Liver (tissue), 9 donors: ENCODE measurements around the gene FAM181B. TPM values are rescaled to one million over a fixed set of nuclear protein-coding genes. Genes with fewer than 3 reads are reported as not detected.
"Not testable (repeated sequence)": the region's sequence is repeated elsewhere in the genome, so short reads cannot be mapped to it uniquely, and the experiment has no call there.

ENCODE experiments used
- DNase-seq: peaks from one replicate; pipeline ENCODE4 v3.0.0-alpha.2; 2017; ENCODE audit warnings: low spot score
- H3K27ac ChIP-seq, 2 donors: one replicate each; pipeline ENCODE4 v1.7.0; 2013; ENCODE audit warnings: inconsistent platforms in 2 of 2, low read length in 2 of 2, control low read depth in 1 of 2, low read depth in 1 of 2, mild to moderate bottlenecking in 1 of 2
- H3K27me3 ChIP-seq, 4 donors: one replicate each; pipeline versions ENCODE4 v1.6.1 to v1.7.0; 2013; ENCODE audit warnings: low read length in 3 of 4, inconsistent platforms in 1 of 4, mild to moderate bottlenecking in 1 of 4, moderate library complexity in 1 of 4; ENCODE audit not compliant: control insufficient read depth in 4 of 4, insufficient read depth in 4 of 4
- H3K36me3 ChIP-seq, 4 donors: one replicate each; pipeline versions ENCODE4 v1.6.1 to v1.7.0; 2013; ENCODE audit warnings: low read length in 3 of 4, mild to moderate bottlenecking in 3 of 4, low read depth in 1 of 4, moderate library complexity in 1 of 4; ENCODE audit not compliant: control insufficient read depth in 4 of 4, insufficient read depth in 3 of 4
- H3K4me1 ChIP-seq, 4 donors: one replicate each; pipeline versions ENCODE4 v1.6.1 to v1.7.0; 2013; ENCODE audit warnings: low read length in 3 of 4, mild to moderate bottlenecking in 3 of 4, moderate library complexity in 1 of 4; ENCODE audit not compliant: control insufficient read depth in 4 of 4, insufficient read depth in 4 of 4
- H3K4me3 ChIP-seq, 3 donors: one replicate each; pipeline versions ENCODE4 v1.6.1 to v1.7.0; 2013; ENCODE audit warnings: low read length in 3 of 3, control low read depth in 1 of 3, low read depth in 1 of 3, mild to moderate bottlenecking in 1 of 3
- H3K9ac ChIP-seq, 2 donors: one replicate each; pipeline ENCODE4 v1.7.0; 2013; ENCODE audit warnings: low read length in 2 of 2, mild to moderate bottlenecking in 2 of 2, moderate library complexity in 2 of 2, control low read depth in 1 of 2, low read depth in 1 of 2
- H3K9me3 ChIP-seq, 4 donors: one replicate each; pipeline versions ENCODE4 v1.6.1 to v1.7.0; 2013; ENCODE audit warnings: low read length in 3 of 4; ENCODE audit not compliant: control insufficient read depth in 4 of 4
- EGR1 ChIP-seq, 2 donors: IDR thresholded peaks; 2 replicates each; pipeline ENCODE4 v1.6.1; 2016 to 2018; ENCODE audit warnings: antibody characterized with exemption in 2 of 2, low read depth in 2 of 2
- FOXA2 ChIP-seq: IDR thresholded peaks from 2 replicates; pipeline ENCODE4 v1.6.1; 2016; ENCODE audit warnings: antibody characterized with exemption
- GABPA ChIP-seq, 2 donors: IDR thresholded peaks in 1 of 2; conservative IDR thresholded peaks in 1 of 2; 2 replicates each; pipeline ENCODE4 v1.6.1; 2016; ENCODE audit warnings: antibody characterized with exemption in 2 of 2, mild to moderate bottlenecking in 1 of 2, moderate library complexity in 1 of 2
- HNF4A ChIP-seq, 2 donors: conservative IDR thresholded peaks; 2 replicates each; pipeline ENCODE4 v1.6.1; 2016; ENCODE audit warnings: antibody characterized with exemption in 2 of 2, mild to moderate bottlenecking in 2 of 2
- NR2F2 ChIP-seq: IDR thresholded peaks from 2 replicates; pipeline ENCODE4 v1.6.1; 2016; ENCODE audit warnings: antibody characterized with exemption
- RAD21 ChIP-seq, 2 donors: IDR thresholded peaks; 2 replicates each; pipeline ENCODE4 v1.6.1; 2016; ENCODE audit warnings: antibody characterized with exemption in 2 of 2, mild to moderate bottlenecking in 2 of 2
- REST ChIP-seq: IDR thresholded peaks from 2 replicates; pipeline ENCODE4 v1.6.1; 2016; ENCODE audit warnings: antibody characterized with exemption, mild to moderate bottlenecking
- RXRA ChIP-seq, 2 donors: IDR thresholded peaks; 2 replicates each; pipeline ENCODE4 v1.6.1; 2017 to 2018; ENCODE audit warnings: antibody characterized with exemption in 2 of 2, mild to moderate bottlenecking in 1 of 2
- SP1 ChIP-seq: IDR thresholded peaks from 2 replicates; pipeline ENCODE4 v1.6.1; 2018; ENCODE audit warnings: antibody characterized with exemption, mild to moderate bottlenecking
- TAF1 ChIP-seq: conservative IDR thresholded peaks from 2 replicates; pipeline ENCODE4 v1.6.1; 2016; ENCODE audit warnings: antibody characterized with exemption, mild to moderate bottlenecking
- YY1 ChIP-seq: IDR thresholded peaks from 2 replicates; pipeline ENCODE4 v1.6.1; 2016; ENCODE audit warnings: antibody characterized with exemption, mild to moderate bottlenecking
- WGBS: extraction: QIAGEN DNeasy Blood & Tissue Kit; methylation state at CpG from one replicate; pipeline ENCODE4 v1.1.7; 2013; 5-methylcytosine and 5-hydroxymethylcytosine counted together
- polyA plus RNA-seq, 2 donors: library from polyadenylated mRNA; stranded (reverse) in 1 of 2; unstranded in 1 of 2; fragments of 200-250 nt in 1 of 2; fragments of >200 nt in 1 of 2; fragmentation: Nextera tagmentation in 1 of 2; extraction: Ambion mirVana in 1 of 2; gene quantifications; one replicate each; pipeline versions ENCODE4 v1.2.1 to v1.2.3, GENCODE V29; 2013 to 2015
- total RNA-seq, 2 donors: library from RNA; depleted of rRNA; stranded (reverse); fragments of >200 nt; gene quantifications; one replicate each; pipeline ENCODE4 v1.2.3, GENCODE V29; 2014
- TF ChIP-seq, protein P1 (sequence below): fragments of 150-350 bp; IDR thresholded peaks from 2 replicates; pipeline ENCODE4 v1.5.1; 2017; ENCODE audit warnings: improper control_type of control experiment, low read depth, low read length; ENCODE audit not compliant: missing input control
- TF ChIP-seq, protein P2 (sequence below): IDR thresholded peaks from 2 replicates; pipeline ENCODE4 v1.6.1; 2016; ENCODE audit warnings: antibody characterized with exemption
- TF ChIP-seq, protein P3 (sequence below): IDR thresholded peaks from 2 replicates; pipeline ENCODE4 v1.6.1; 2016; ENCODE audit warnings: antibody characterized with exemption
- donor health status: healthy.
- donor health status: healthy.
- donor health status: healthy.
- donor health status: healthy.
- donor health status: healthy.

The FAM181B gene
- total and polyA plus RNA-seq, 4 donors, result under 0.01 to 0.03 TPM; not detected in 2

- TF ChIP-seq REST (no peak), FOXA2 (no peak), YY1 (no peak), EGR1 (IDR thresholded peaks at IDR 0.05; ENCODE audit: low read depth in 2 of 2) (no peak), RXRA (IDR thresholded peaks at IDR 0.05) (no peak)
- TF ChIP-seq, protein P1, sequence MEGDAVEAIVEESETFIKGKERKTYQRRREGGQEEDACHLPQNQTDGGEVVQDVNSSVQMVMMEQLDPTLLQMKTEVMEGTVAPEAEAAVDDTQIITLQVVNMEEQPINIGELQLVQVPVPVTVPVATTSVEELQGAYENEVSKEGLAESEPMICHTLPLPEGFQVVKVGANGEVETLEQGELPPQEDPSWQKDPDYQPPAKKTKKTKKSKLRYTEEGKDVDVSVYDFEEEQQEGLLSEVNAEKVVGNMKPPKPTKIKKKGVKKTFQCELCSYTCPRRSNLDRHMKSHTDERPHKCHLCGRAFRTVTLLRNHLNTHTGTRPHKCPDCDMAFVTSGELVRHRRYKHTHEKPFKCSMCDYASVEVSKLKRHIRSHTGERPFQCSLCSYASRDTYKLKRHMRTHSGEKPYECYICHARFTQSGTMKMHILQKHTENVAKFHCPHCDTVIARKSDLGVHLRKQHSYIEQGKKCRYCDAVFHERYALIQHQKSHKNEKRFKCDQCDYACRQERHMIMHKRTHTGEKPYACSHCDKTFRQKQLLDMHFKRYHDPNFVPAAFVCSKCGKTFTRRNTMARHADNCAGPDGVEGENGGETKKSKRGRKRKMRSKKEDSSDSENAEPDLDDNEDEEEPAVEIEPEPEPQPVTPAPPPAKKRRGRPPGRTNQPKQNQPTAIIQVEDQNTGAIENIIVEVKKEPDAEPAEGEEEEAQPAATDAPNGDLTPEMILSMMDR, result no peak
- TF ChIP-seq, protein P2, sequence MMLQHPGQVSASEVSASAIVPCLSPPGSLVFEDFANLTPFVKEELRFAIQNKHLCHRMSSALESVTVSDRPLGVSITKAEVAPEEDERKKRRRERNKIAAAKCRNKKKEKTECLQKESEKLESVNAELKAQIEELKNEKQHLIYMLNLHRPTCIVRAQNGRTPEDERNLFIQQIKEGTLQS, result no peak
- TF ChIP-seq, protein P3, sequence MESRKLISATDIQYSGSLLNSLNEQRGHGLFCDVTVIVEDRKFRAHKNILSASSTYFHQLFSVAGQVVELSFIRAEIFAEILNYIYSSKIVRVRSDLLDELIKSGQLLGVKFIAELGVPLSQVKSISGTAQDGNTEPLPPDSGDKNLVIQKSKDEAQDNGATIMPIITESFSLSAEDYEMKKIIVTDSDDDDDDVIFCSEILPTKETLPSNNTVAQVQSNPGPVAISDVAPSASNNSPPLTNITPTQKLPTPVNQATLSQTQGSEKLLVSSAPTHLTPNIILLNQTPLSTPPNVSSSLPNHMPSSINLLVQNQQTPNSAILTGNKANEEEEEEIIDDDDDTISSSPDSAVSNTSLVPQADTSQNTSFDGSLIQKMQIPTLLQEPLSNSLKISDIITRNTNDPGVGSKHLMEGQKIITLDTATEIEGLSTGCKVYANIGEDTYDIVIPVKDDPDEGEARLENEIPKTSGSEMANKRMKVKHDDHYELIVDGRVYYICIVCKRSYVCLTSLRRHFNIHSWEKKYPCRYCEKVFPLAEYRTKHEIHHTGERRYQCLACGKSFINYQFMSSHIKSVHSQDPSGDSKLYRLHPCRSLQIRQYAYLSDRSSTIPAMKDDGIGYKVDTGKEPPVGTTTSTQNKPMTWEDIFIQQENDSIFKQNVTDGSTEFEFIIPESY, result no peak
These were observed 40.7 kb downstream of the FAM181B start (continued) for GRCh38 chr11:82692981-82693380.

DNA sequence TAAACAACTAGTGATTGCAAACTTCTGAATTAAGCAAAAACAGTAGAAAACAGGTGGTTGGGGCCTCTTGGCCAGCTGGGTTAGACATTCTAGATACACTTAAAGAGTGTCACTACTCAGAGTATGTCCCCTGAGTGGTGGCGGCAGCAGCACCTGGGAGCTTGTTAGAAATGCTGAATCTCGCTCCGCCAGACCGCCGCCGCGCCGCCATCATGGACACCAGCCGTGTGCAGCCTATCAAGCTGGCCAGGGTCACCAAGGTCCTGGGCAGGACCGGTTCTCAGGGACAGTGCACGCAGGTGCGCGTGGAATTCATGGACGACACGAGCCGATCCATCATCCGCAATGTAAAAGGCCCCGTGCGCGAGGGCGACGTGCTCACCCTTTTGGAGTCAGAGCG, 44.3 kb downstream of the FAM181B start:
- H3K4me3 ChIP-seq, result not testable (repeated sequence)

GRCh38 chr11:82686211-82686610, 47.5 kb downstream of the FAM181B start:
- H3K9me3 ChIP-seq, result no peaks in the 10 kb centered on the region
- no peak overlapping the region for H3K9ac ChIP-seq
- H3K4me1 ChIP-seq, result no peaks in the 10 kb centered on the region
- H3K27ac ChIP-seq, result no peak overlapping the region
- H3K4me3 ChIP-seq, result no peak overlapping the region
- no peaks in the 10 kb centered on the region for H3K36me3 ChIP-seq
- WGBS, result 71% methylated on average over 2 of the region's 2 CpGs
- H3K27me3 ChIP-seq, result no peaks in the 10 kb centered on the region
- no peak for DNase-seq
- TF ChIP-seq NR2F2 (no peak), SP1 (no peak), TAF1 (no peak), GABPA (IDR thresholded peaks at IDR 0.05 in 1 of 2, conservative IDR thresholded peaks at IDR 0.05 in 1 of 2) (no peak), HNF4A (conservative IDR thresholded peaks at IDR 0.05) (no peak), RAD21 (IDR thresholded peaks at IDR 0.05) (no peak), RXRA (IDR thresholded peaks at IDR 0.05) (no peak), FOXA2 (no peak)
- TF ChIP-seq, protein P1, result no peak
- TF ChIP-seq, protein P2, result no peak
- TF ChIP-seq, protein P3, result no peak

More for the DNA sequence above, 44.3 kb downstream of the FAM181B start:
- WGBS, result 95% methylated on average over 23 of the region's 23 CpGs
- H3K9me3 ChIP-seq, H3K36me3 ChIP-seq, DNase-seq, H3K27ac ChIP-seq, H3K4me1 ChIP-seq, H3K27me3 ChIP-seq, H3K9ac ChIP-seq: not testable (repeated sequence)
